Activated naive CD8-positive, alpha-beta T cell treated with anti-CD3 and anti-CD28 coated beads for 36 hours (primary cell): ENCODE results near the gene THSD7B. TPM values are rescaled to one million over a fixed set of nuclear protein-coding genes. Genes with fewer than 3 reads are reported as not detected.
"Not testable (repeated sequence)": the region's sequence is repeated elsewhere in the genome, so short reads cannot be mapped to it uniquely, and the experiment has no call there.

Experiments used
- DNase-seq: peaks from one replicate; pipeline ENCODE4 v3.0.0; 2021
- H3K27ac Mint-ChIP-seq: one replicate; pipeline ENCODE4 v1.8.0; 2022; ENCODE audit warnings: mild to moderate bottlenecking, moderate library complexity, mixed read lengths
- H3K27me3 Mint-ChIP-seq: one replicate; pipeline ENCODE4 v1.8.0; 2022; ENCODE audit warnings: mild to moderate bottlenecking, mixed read lengths
- H3K36me3 Mint-ChIP-seq: one replicate; pipeline ENCODE4 v1.8.0; 2021; ENCODE audit warnings: mild to moderate bottlenecking, mixed read lengths
- H3K4me1 Mint-ChIP-seq: one replicate; pipeline ENCODE4 v1.8.0; 2021; ENCODE audit warnings: mixed read lengths
- H3K4me3 Mint-ChIP-seq: one replicate; pipeline ENCODE4 v1.8.0; 2022; ENCODE audit warnings: mild to moderate bottlenecking, moderate library complexity, mixed read lengths
- H3K9me3 Mint-ChIP-seq: one replicate; pipeline ENCODE4 v1.8.0; 2022; ENCODE audit warnings: mixed read lengths
- total RNA-seq, 2 experiments: library from RNA; stranded (reverse); gene quantifications; one replicate each; pipeline ENCODE4 v1.2.3, GENCODE V29; 2021

Gene THSD7B
- total RNA-seq = not detected

- no peaks in the 10 kb centered on the region for H3K36me3 Mint-ChIP-seq
- peak within 1 kb of the TSS; percentile 62 for H3K4me3 Mint-ChIP-seq
- H3K9me3 Mint-ChIP-seq = no peaks in the 10 kb centered on the region
- peak; percentile 4 for DNase-seq
- no peak within 1 kb of the TSS for H3K27ac Mint-ChIP-seq
- H3K27me3 Mint-ChIP-seq = peaks cover 89% of the 10 kb centered on the region
- H3K4me1 Mint-ChIP-seq = peaks cover 5% of the 10 kb centered on the region
These were observed at the start of gene THSD7B for GRCh38 chr2:136765256-136766072. Gene THSD7B, plus strand, starts transcription at chr2:136765545. Its CDS starts 116,634 bp downstream, at chr2:136882179.

- Mint-ChIP-seq H3K27ac (no peak overlapping the region), H3K4me1 (no peaks in the 10 kb centered on the region), H3K27me3 (no peaks in the 10 kb centered on the region), H3K4me3 (no peak overlapping the region), H3K9me3 (no peaks in the 10 kb centered on the region), H3K36me3 (no peaks in the 10 kb centered on the region)
- no peak for DNase-seq
These were observed 47.1 kb upstream of the THSD7B start for GRCh38 chr2:136718273-136718672.

- Mint-ChIP-seq H3K27me3 (peaks cover 6% of the 10 kb centered on the region), H3K4me3 (no peak overlapping the region), H3K36me3 (no peaks in the 10 kb centered on the region), H3K9me3 (peaks cover 7% of the 10 kb centered on the region), H3K27ac (no peak overlapping the region), H3K4me1 (no peaks in the 10 kb centered on the region)
- DNase-seq = no peak
These were observed 37.2 kb upstream of the THSD7B start for GRCh38 chr2:136727973-136728699.

- no peak for DNase-seq
- no peaks in the 10 kb centered on the region for H3K36me3 Mint-ChIP-seq
These were observed 29.1 kb upstream of the THSD7B start for GRCh38 chr2:136736236-136736635.

GRCh38 chr2:136738044-136738443, 27.3 kb upstream of the THSD7B start:
- no peak overlapping the region for H3K27ac Mint-ChIP-seq
- peaks cover 8% of the 10 kb centered on the region for H3K27me3 Mint-ChIP-seq
- no peaks in the 10 kb centered on the region for H3K36me3 Mint-ChIP-seq
- H3K4me3 Mint-ChIP-seq = no peak overlapping the region
- H3K4me1 Mint-ChIP-seq = no peaks in the 10 kb centered on the region
- DNase-seq = no peak
- H3K9me3 Mint-ChIP-seq = no peaks in the 10 kb centered on the region

More at GRCh38 chr2:136736236-136736635, 29.1 kb upstream of the THSD7B start:
- Mint-ChIP-seq H3K9me3 (no peaks in the 10 kb centered on the region), H3K4me3 (no peak overlapping the region), H3K27ac (no peak overlapping the region), H3K4me1 (no peaks in the 10 kb centered on the region), H3K27me3 (peaks cover 10% of the 10 kb centered on the region)

GRCh38 chr2:136741471-136741870, 23.9 kb upstream of the THSD7B start:
- no peak overlapping the region for H3K27ac Mint-ChIP-seq
- no peak for DNase-seq

GRCh38 chr2:136750065-136750464, 15.3 kb upstream of the THSD7B start:
- Mint-ChIP-seq H3K4me1 (peaks cover 6% of the 10 kb centered on the region), H3K27ac (no peak overlapping the region), H3K36me3 (no peaks in the 10 kb centered on the region), H3K4me3 (no peak overlapping the region), H3K27me3 (no peaks in the 10 kb centered on the region), H3K9me3 (no peaks in the 10 kb centered on the region)
- DNase-seq = no peak

More at GRCh38 chr2:136741471-136741870, 23.9 kb upstream of the THSD7B start:
- Mint-ChIP-seq H3K4me1 (no peaks in the 10 kb centered on the region), H3K36me3 (no peaks in the 10 kb centered on the region), H3K27me3 (peaks cover 11% of the 10 kb centered on the region), H3K4me3 (no peak overlapping the region), H3K9me3 (no peaks in the 10 kb centered on the region)

- no peak overlapping the region for H3K27ac Mint-ChIP-seq
- H3K9me3 Mint-ChIP-seq = no peaks in the 10 kb centered on the region
- H3K36me3 Mint-ChIP-seq = no peaks in the 10 kb centered on the region
- H3K4me1 Mint-ChIP-seq = peaks cover 6% of the 10 kb centered on the region
- no peak for DNase-seq
- peaks cover 8% of the 10 kb centered on the region for H3K27me3 Mint-ChIP-seq
- no peak overlapping the region for H3K4me3 Mint-ChIP-seq
These were observed 13.9 kb upstream of the THSD7B start for GRCh38 chr2:136751406-136751805.

- not testable (repeated sequence) for H3K9me3 Mint-ChIP-seq, H3K36me3 Mint-ChIP-seq, H3K27ac Mint-ChIP-seq, H3K4me1 Mint-ChIP-seq, DNase-seq, H3K4me3 Mint-ChIP-seq
- peaks cover 42% of the 10 kb centered on the region for H3K27me3 Mint-ChIP-seq
These were observed 6.8 kb upstream of the THSD7B start for GRCh38 chr2:136758504-136758903.

- H3K4me3 Mint-ChIP-seq = no peak overlapping the region
- H3K9me3 Mint-ChIP-seq = peaks cover 2% of the 10 kb centered on the region
- peaks cover 87% of the 10 kb centered on the region for H3K27me3 Mint-ChIP-seq
- peaks cover 5% of the 10 kb centered on the region for H3K4me1 Mint-ChIP-seq
- no peak overlapping the region for H3K27ac Mint-ChIP-seq
- no peaks in the 10 kb centered on the region for H3K36me3 Mint-ChIP-seq
- DNase-seq = peak; percentile 2
These were observed 691 bp upstream of the THSD7B start for GRCh38 chr2:136764452-136765255.

- DNase-seq = no peak
- H3K27me3 Mint-ChIP-seq = peaks cover 83% of the 10 kb centered on the region
- no peak overlapping the region for H3K27ac Mint-ChIP-seq
- peak overlapping the region; percentile 10 for H3K4me3 Mint-ChIP-seq
- no peaks in the 10 kb centered on the region for H3K36me3 Mint-ChIP-seq
- H3K4me1 Mint-ChIP-seq = peaks cover 5% of the 10 kb centered on the region
- no peaks in the 10 kb centered on the region for H3K9me3 Mint-ChIP-seq
These were observed 694 bp downstream of the THSD7B start for GRCh38 chr2:136766073-136766404.

GRCh38 chr2:136767030-136767429, 1.7 kb downstream of the THSD7B start:
- Mint-ChIP-seq H3K36me3 (no peaks in the 10 kb centered on the region), H3K9me3 (no peaks in the 10 kb centered on the region), H3K27ac (no peak overlapping the region), H3K4me3 (no peak overlapping the region), H3K4me1 (peaks cover 5% of the 10 kb centered on the region), H3K27me3 (peaks cover 75% of the 10 kb centered on the region)
- DNase-seq = no peak

- H3K27ac Mint-ChIP-seq = no peak overlapping the region
- no peaks in the 10 kb centered on the region for H3K36me3 Mint-ChIP-seq
- peaks cover 47% of the 10 kb centered on the region for H3K27me3 Mint-ChIP-seq
- no peaks in the 10 kb centered on the region for H3K4me1 Mint-ChIP-seq
- H3K4me3 Mint-ChIP-seq = no peak overlapping the region
- no peaks in the 10 kb centered on the region for H3K9me3 Mint-ChIP-seq
- DNase-seq = no peak
These were observed 4.5 kb downstream of the THSD7B start for GRCh38 chr2:136769871-136770270.

GRCh38 chr2:136770384-136770783, 5.0 kb downstream of the THSD7B start:
- Mint-ChIP-seq H3K4me1 (no peaks in the 10 kb centered on the region), H3K27me3 (peaks cover 42% of the 10 kb centered on the region), H3K4me3 (no peak overlapping the region), H3K36me3 (no peaks in the 10 kb centered on the region), H3K9me3 (no peaks in the 10 kb centered on the region), H3K27ac (no peak overlapping the region)
- DNase-seq = no peak

GRCh38 chr2:136777391-136777790, 12.0 kb downstream of the THSD7B start:
- Mint-ChIP-seq H3K4me3 (no peak overlapping the region), H3K36me3 (no peaks in the 10 kb centered on the region), H3K27ac (no peak overlapping the region), H3K4me1 (no peaks in the 10 kb centered on the region), H3K27me3 (peaks cover 4% of the 10 kb centered on the region), H3K9me3 (no peaks in the 10 kb centered on the region)
- no peak for DNase-seq
